Inflammatory macrophage treated with lipopolysaccharide for 1 hour (primary cell): ENCODE measurements around the gene MOB1A.

Source experiments
- DNase-seq, 2 donors: peaks; one replicate each; pipeline ENCODE4 v3.0.0-alpha.2; 2020 to 2022

MOB1A gene

DNA sequence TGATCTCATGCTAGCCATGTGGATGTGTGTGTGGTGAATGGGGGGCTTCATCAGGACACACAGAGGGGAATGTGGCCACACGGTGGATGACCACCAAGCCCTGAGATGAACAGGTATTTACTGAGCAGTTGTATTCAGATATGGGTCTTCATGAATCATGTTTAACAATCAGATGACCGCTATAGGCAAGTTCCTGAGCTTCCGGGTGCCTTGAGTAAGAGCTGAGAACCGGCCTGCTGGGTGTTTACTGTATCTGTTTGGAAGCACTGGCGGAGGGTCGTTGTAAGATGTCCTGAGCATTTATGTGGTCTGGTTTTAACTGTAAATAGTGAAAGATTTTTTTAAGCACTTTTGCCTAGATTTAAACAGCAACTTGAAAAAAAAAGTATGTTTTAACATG lies 74.9 kb downstream of the MOB1A start:
- DNase-seq = no peak
